Left lung (tissue), 10 donors: ENCODE results near the gene TACR2. TPM values are rescaled to one million over a fixed set of nuclear protein-coding genes. Genes with fewer than 3 reads are reported as not detected.
A peak's percentile ranks its signal among the peaks of the same experiment; 100 is the strongest.

Source experiments
- ATAC-seq: fragments of 200-7000 bp; cut with Tn5 transposase; one replicate; pipeline ENCODE4 v1.9.1; 2020; ENCODE audit warnings: moderate library complexity
- DNase-seq, 4 donors: peaks; one replicate each; pipeline ENCODE4 v3.0.0-alpha.2; 2013 to 2020
- H3K27ac ChIP-seq, 2 donors: fragments of 200-600 bp; sonication (generic) in 1 of 2; one replicate each; pipeline versions ENCODE4 v1.5.0 to v1.8.0; 2020 to 2021
- H3K27me3 ChIP-seq, 2 donors: fragments of 200-600 bp; sonication (generic) in 1 of 2; one replicate each; pipeline versions ENCODE4 v1.5.0 to v1.8.0; 2020 to 2021
- H3K36me3 ChIP-seq, 2 donors: fragments of 200-600 bp; sonication (generic) in 1 of 2; one replicate each; pipeline versions ENCODE4 v1.5.0 to v1.8.0; 2020 to 2021
- H3K4me1 ChIP-seq, 2 donors: fragments of 200-600 bp; one replicate each; pipeline ENCODE4 v1.8.0; 2021
- H3K4me3 ChIP-seq, 2 donors: fragments of 200-600 bp; sonication (generic) in 1 of 2; one replicate each; pipeline versions ENCODE4 v1.5.0 to v1.8.0; 2020 to 2021; ENCODE audit warnings: mild to moderate bottlenecking in 1 of 2
- H3K9me3 ChIP-seq, 2 donors: fragments of 200-600 bp; sonication (generic) in 1 of 2; one replicate each; pipeline versions ENCODE4 v1.5.0 to v1.8.0; 2020 to 2021
- intact Hi-C, 2 donors: fragments of 100-400 bp; cut with DNase I; formaldehyde crosslinking; loops; one replicate each; pipeline versions ENCODE4 v1.11.2 to v1.14.2; 2022
- polyA plus RNA-seq, 6 donors: library from polyadenylated mRNA; unstranded; fragments of 120-200 nt; gene quantifications; one replicate each; pipeline ENCODE4 v1.2.1, GENCODE V29; 2013; ENCODE audit not compliant: insufficient read length in 6 of 6
- total RNA-seq, 2 donors: library from RNA; stranded (reverse); fragmentation: NEBNext Ultra II Directional; extraction: Animal tissue kit (Norgen Biotek cat#: 25700); gene quantifications; one replicate each; pipeline ENCODE4 v1.2.1, GENCODE V29; 2021
- TF ChIP-seq, protein P1 (sequence below), 2 donors: fragments of 200-600 bp; sonication (generic) in 1 of 2; IDR thresholded peaks; one replicate each; pipeline versions ENCODE4 v1.5.0 to v1.8.0; 2021; ENCODE audit warnings: antibody characterized with exemption in 2 of 2
- donor health status: DM: no; HTN: yes; CAD: no.
- donor health status: DM: no; HTN: no; CAD: no.

The TACR2 gene
- total and polyA plus RNA-seq, 8 donors: 0.31 to 0.70 (median 0.45) TPM

DNA sequence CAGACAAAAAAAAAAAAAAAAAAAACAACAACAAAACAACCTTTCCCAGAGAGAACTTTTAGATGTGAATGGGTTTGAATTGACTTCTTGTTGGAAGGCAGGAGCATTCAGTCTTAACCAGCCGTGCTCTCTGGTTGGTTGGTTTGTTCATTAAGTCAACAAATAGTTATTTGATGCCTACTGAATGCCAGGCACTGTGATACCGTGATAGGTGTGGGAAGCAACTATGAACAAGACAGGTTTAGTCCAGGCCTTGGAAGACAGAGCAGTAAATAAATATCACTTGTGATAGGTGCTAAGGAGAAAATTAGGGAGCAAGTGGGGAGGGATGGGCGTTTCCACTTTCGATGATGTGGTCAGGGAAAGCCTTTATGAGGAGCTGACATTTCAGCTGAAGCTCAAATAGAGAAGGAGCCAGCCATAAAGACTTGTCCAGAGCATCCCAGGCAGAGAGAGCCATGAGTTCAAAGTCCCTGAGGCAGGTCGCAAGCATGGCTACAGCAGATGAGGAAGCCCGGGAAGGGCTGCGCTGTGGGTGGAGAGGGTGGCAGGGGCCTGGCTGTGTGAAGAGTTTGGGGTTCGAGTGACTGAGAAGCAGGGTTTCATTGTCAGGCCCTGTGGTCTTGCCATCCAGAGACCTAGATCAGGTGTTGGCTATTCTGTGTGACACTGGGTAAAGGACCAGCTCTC, 42.5 kb upstream of the TACR2 start:
- ATAC-seq (no peak), DNase-seq (no peak)
- no peaks in the 10 kb centered on the region for H3K27me3 ChIP-seq
- peaks cover 3 to 41% of the 10 kb centered on the region in 2 donors for H3K4me1 ChIP-seq
- intact Hi-C loops: no loop called here
- no peak overlapping the region for H3K4me3 ChIP-seq
- TF ChIP-seq, protein P1, sequence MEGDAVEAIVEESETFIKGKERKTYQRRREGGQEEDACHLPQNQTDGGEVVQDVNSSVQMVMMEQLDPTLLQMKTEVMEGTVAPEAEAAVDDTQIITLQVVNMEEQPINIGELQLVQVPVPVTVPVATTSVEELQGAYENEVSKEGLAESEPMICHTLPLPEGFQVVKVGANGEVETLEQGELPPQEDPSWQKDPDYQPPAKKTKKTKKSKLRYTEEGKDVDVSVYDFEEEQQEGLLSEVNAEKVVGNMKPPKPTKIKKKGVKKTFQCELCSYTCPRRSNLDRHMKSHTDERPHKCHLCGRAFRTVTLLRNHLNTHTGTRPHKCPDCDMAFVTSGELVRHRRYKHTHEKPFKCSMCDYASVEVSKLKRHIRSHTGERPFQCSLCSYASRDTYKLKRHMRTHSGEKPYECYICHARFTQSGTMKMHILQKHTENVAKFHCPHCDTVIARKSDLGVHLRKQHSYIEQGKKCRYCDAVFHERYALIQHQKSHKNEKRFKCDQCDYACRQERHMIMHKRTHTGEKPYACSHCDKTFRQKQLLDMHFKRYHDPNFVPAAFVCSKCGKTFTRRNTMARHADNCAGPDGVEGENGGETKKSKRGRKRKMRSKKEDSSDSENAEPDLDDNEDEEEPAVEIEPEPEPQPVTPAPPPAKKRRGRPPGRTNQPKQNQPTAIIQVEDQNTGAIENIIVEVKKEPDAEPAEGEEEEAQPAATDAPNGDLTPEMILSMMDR (IDR thresholded peaks at IDR 0.05): no peak
- peak overlapping the region in 1 of 2 donors; percentile 65 for H3K27ac ChIP-seq
- H3K9me3 ChIP-seq: no peaks in the 10 kb centered on the region
- H3K36me3 ChIP-seq: no peaks in the 10 kb centered on the region

- H3K9me3 ChIP-seq: no peaks in the 10 kb centered on the region
- no peaks in the 10 kb centered on the region for H3K36me3 ChIP-seq
- peak overlapping the region; percentile 64 to 68 for H3K27ac ChIP-seq
- no peak overlapping the region for H3K4me3 ChIP-seq
- ATAC-seq (peak; percentile 70), DNase-seq (no peak)
- TF ChIP-seq, protein P1 (IDR thresholded peaks at IDR 0.05): no peak
- intact Hi-C loops: no loop called here
- H3K4me1 ChIP-seq: peaks cover 3 to 37% of the 10 kb centered on the region in 2 donors
- no peaks in the 10 kb centered on the region for H3K27me3 ChIP-seq
Observed at GRCh38 chr10:69458430-69459100, 41.8 kb upstream of the TACR2 start.

GRCh38 chr10:69457771-69458237, 41.1 kb upstream of the TACR2 start:
- Histone ChIP-seq H3K4me1 (peaks cover 3 to 37% of the 10 kb centered on the region in 2 donors), H3K27me3 (peaks cover 0 to 2% of the 10 kb centered on the region in 2 donors), H3K4me3 (no peak overlapping the region), H3K36me3 (no peaks in the 10 kb centered on the region), H3K9me3 (no peaks in the 10 kb centered on the region), H3K27ac (peak overlapping the region; percentile 64 to 68)
- peak; percentile 74 for ATAC-seq
- intact Hi-C loops: no loop called here
- TF ChIP-seq, protein P1 (IDR thresholded peaks at IDR 0.05): no peak
- DNase-seq: no peak

- TF ChIP-seq, protein P1 (IDR thresholded peaks at IDR 0.05): no peak
- peaks cover 0 to 9% of the 10 kb centered on the region in 2 donors for H3K27me3 ChIP-seq
- peak overlapping the region; percentile 16 to 63 for H3K27ac ChIP-seq
- ATAC-seq: no peak
- intact Hi-C loops: no loop called here
- no peak for DNase-seq
- H3K4me3 ChIP-seq: no peak overlapping the region
- peaks cover 5 to 39% of the 10 kb centered on the region in 2 donors for H3K4me1 ChIP-seq
- no peaks in the 10 kb centered on the region for H3K36me3 ChIP-seq
- H3K9me3 ChIP-seq: no peaks in the 10 kb centered on the region
Observed at GRCh38 chr10:69456880-69457693, 40.4 kb upstream of the TACR2 start.
